ENCODE data around the gene EXT2.

Gene EXT2

GRCh38 chr11:44205352-44205751 lies 109.9 kb downstream of the EXT2 start:
- TF ChIP-seq POLR2A (IDR thresholded peaks at IDR 0.05; ENCODE audit: extremely low read depth, insufficient read length) (no peak), MYC (IDR thresholded peaks at IDR 0.05; ENCODE audit: low read depth, low read length) (no peak)
- TF ChIP-seq, protein P1, sequence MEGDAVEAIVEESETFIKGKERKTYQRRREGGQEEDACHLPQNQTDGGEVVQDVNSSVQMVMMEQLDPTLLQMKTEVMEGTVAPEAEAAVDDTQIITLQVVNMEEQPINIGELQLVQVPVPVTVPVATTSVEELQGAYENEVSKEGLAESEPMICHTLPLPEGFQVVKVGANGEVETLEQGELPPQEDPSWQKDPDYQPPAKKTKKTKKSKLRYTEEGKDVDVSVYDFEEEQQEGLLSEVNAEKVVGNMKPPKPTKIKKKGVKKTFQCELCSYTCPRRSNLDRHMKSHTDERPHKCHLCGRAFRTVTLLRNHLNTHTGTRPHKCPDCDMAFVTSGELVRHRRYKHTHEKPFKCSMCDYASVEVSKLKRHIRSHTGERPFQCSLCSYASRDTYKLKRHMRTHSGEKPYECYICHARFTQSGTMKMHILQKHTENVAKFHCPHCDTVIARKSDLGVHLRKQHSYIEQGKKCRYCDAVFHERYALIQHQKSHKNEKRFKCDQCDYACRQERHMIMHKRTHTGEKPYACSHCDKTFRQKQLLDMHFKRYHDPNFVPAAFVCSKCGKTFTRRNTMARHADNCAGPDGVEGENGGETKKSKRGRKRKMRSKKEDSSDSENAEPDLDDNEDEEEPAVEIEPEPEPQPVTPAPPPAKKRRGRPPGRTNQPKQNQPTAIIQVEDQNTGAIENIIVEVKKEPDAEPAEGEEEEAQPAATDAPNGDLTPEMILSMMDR (IDR thresholded peaks at IDR 0.05; ENCODE audit: low read depth, low read length), result no peak
- H3K4me3 ChIP-seq (ENCODE audit: low read depth, low read length), result no peak overlapping the region
- no peak for DNase-seq (ENCODE audit: low read depth)

GRCh38 chr11:44205836-44206235 lies 110.4 kb downstream of the EXT2 start:
- H3K4me3 ChIP-seq (ENCODE audit: low read depth, low read length), result no peak overlapping the region
- DNase-seq (ENCODE audit: low read depth), result no peak
- TF ChIP-seq, protein P1 (IDR thresholded peaks at IDR 0.05; ENCODE audit: low read depth, low read length), result no peak
- TF ChIP-seq POLR2A (IDR thresholded peaks at IDR 0.05; ENCODE audit: extremely low read depth, insufficient read length), result no peak
- no peak for TF ChIP-seq MYC (IDR thresholded peaks at IDR 0.05; ENCODE audit: low read depth, low read length)
- no peak for TF ChIP-seq MAX (IDR thresholded peaks at IDR 0.05; ENCODE audit: low read depth, low read length)

DNA sequence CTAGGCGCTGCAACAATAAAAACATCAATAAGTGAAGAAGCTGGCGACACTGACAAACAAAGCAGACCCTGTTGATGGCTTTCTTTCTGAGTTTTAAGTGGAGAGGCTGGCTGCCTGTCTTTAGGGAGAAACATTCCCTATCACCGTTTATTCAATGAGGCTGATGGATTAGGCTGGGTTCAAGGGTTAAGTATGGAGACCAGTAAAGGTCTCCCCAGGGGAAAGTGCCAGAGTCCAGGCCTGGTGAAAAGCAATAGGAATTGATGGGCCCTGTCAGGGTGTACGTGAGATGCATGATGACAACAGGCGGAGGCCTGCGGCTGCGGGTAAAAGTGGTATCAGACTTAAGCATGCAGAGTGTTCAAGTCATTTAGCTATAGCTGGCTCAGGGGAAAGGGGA lies 111.8 kb downstream of the EXT2 start:
- TF ChIP-seq POLR2A (IDR thresholded peaks at IDR 0.05; ENCODE audit: extremely low read depth, insufficient read length) (no peak), MYC (IDR thresholded peaks at IDR 0.05; ENCODE audit: low read depth, low read length) (no peak), MAX (IDR thresholded peaks at IDR 0.05; ENCODE audit: low read depth, low read length) (no peak)
- TF ChIP-seq, protein P1 (IDR thresholded peaks at IDR 0.05; ENCODE audit: low read depth, low read length), result no peak
- H3K4me3 ChIP-seq (ENCODE audit: low read depth, low read length), result no peak overlapping the region
- DNase-seq (ENCODE audit: low read depth), result no peak

DNA sequence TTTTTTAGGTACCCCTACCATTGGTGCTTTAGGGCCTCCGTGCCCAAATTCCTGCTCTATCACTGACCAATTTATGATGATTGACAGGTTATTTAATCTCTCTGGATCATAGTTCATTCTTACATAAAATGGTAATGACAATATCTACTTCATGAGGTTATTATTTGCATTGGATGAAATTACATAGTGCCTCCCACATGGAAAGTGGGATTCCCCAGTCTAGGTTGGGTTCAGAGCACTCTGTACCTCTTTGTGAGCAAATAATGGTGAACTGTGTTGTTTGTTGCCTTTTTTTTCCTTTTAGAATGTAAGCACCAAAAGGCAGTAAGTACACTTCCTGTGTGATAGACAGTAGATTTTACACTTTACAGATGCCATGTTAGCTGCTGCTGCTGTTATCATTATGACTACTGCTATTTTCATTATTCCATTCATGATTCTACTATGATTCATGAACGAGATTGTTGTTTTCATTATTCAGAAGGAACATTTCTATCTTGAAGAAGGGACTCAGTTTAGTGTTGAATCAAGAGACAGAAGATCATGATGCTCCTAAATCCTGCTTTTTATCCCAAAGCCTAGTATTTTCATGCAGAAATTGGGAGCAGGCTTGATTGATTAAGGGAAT lies 113.6 kb downstream of the EXT2 start:
- TF ChIP-seq POLR2A (IDR thresholded peaks at IDR 0.05; ENCODE audit: extremely low read depth, insufficient read length) (no peak), MAX (IDR thresholded peaks at IDR 0.05; ENCODE audit: low read depth, low read length) (no peak), MYC (IDR thresholded peaks at IDR 0.05; ENCODE audit: low read depth, low read length) (no peak)
- TF ChIP-seq, protein P1 (IDR thresholded peaks at IDR 0.05; ENCODE audit: low read depth, low read length), result no peak
- H3K4me3 ChIP-seq (ENCODE audit: low read depth, low read length), result no peak overlapping the region
- DNase-seq (ENCODE audit: low read depth), result no peak

DNA sequence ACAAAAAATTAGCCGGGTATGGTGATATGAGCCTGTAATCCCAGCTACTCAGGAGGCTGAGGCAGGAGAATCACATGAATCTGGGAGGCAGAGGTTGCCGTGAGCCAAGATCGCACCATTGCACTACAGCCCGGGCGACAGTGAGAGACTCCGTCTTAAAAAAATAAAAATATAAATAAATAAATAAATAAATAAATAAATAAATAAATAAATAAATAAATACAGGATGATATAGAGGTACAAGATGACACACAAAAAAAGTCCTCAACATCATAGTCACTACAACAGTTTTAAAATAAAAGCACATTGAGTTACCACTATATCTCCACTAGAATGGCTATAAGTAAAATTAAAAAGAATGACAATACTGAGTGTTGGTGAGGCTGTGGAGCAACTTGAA lies 116.7 kb downstream of the EXT2 start:
- no peak for DNase-seq (ENCODE audit: low read depth)
- TF ChIP-seq MAX (IDR thresholded peaks at IDR 0.05; ENCODE audit: low read depth, low read length) (no peak), POLR2A (IDR thresholded peaks at IDR 0.05; ENCODE audit: extremely low read depth, insufficient read length) (no peak), MYC (IDR thresholded peaks at IDR 0.05; ENCODE audit: low read depth, low read length) (no peak)
- TF ChIP-seq, protein P1 (IDR thresholded peaks at IDR 0.05; ENCODE audit: low read depth, low read length), result no peak
- no peak overlapping the region for H3K4me3 ChIP-seq (ENCODE audit: low read depth, low read length)

GRCh38 chr11:44213148-44213547 lies 117.7 kb downstream of the EXT2 start:
- no peak overlapping the region for H3K4me3 ChIP-seq (ENCODE audit: low read depth, low read length)
- TF ChIP-seq MYC (IDR thresholded peaks at IDR 0.05; ENCODE audit: low read depth, low read length) (no peak), MAX (IDR thresholded peaks at IDR 0.05; ENCODE audit: low read depth, low read length) (no peak), POLR2A (IDR thresholded peaks at IDR 0.05; ENCODE audit: extremely low read depth, insufficient read length) (no peak)
- TF ChIP-seq, protein P1 (IDR thresholded peaks at IDR 0.05; ENCODE audit: low read depth, low read length), result no peak
- no peak for DNase-seq (ENCODE audit: low read depth)

Data from NB4 (cell line).